ENCODE data around the gene ADCYAP1R1.

GRCh38 chr7:31033674-31034300 lies 18.3 kb upstream of the ADCYAP1R1 start:
- TF ChIP-seq CTCF (IDR thresholded peaks at IDR 0.05): no peak
- TF ChIP-seq EZH2 (IDR thresholded peaks at IDR 0.05; ENCODE audit: borderline replicate concordance, insufficient read depth, low read depth, low read length, poor library complexity, severe bottlenecking): no peak
